GM18507 (cell line): ENCODE measurements around the gene KIAA2012.

Source experiments
- DNase-seq: peaks from one replicate; pipeline ENCODE4 v3.0.0; 2011; ENCODE audit warnings: low read depth; ENCODE audit not compliant: insufficient read length; ENCODE audit errors: extremely low spot score
- FAIRE-seq: peaks from 2 replicates; lab custom pipeline; 2011; peaks lifted over from hg19 to GRCh38; lab: Jason Lieb, UNC

Gene KIAA2012

DNA sequence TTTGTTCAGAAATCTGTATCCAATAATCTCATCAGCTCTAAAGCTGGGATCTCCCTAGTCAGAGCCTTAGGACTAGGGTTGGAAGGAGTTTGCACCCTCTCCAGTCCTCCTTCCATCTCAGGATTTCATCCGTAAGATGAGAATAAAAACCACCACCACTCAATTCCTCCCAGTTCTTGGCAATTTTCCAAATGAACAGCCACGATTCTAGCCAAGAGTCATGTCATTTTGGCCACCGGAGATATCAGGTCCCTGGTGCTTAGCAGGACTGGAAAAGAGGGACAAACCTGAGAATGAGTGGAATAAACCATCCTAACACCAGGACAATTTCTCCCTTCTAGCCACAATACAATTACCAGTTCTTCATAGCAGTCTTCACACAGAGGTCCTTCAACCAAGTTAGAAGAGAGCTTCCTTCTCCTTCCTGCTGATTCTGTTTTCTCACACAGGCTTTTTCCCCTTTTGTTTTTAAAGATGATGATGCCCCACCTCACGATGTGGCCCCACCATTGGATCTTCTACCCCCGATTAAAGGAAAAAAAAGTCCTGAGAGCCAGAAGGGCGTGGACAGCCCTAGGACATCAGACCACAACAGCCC is 36.2 kb downstream of the KIAA2012 start:
- FAIRE-seq (no peak), DNase-seq (no peak)

DNA sequence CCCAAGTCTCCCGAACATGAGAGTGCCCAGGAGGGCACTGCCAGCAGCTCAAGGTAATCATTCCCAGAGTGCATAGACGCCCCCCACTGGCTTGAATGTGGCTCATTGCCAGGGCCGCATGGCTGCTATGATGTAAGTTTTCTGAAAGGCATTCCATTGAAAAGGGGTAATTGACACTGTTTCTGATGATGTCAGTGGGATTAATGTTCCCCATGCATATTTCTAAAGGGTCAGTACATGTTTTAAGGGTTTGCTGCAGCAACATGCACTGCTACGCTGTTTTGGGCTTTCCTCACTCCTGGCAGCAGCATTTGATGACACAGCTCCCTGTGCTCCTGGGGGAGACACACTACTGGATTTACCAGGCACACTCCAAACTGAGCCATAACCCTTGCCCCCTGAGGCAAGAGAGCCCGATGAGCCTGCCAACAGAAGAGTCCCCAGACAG is 36.7 kb downstream of the KIAA2012 start:
- DNase-seq, result no peak
- FAIRE-seq, result no peak

DNA sequence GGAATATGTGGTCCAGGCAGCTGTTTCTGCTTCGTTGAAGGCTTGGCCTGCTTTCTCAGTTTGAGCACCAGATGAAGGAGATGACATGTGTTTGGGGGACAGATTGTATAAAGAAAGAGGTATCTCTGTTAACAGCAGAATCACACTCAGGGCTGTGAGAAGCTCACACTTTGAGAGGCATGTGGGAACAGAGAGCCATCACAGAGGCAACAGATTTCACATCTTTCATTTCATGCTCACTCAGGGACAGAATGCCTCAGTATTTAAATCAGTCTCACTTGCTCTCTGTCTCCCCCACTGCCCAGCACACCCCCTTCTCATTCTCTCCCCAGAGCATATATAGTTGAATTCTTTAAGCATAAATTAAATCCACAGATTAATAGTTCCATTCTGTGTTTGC is 37.4 kb downstream of the KIAA2012 start:
- DNase-seq (no peak), FAIRE-seq (no peak)

DNA sequence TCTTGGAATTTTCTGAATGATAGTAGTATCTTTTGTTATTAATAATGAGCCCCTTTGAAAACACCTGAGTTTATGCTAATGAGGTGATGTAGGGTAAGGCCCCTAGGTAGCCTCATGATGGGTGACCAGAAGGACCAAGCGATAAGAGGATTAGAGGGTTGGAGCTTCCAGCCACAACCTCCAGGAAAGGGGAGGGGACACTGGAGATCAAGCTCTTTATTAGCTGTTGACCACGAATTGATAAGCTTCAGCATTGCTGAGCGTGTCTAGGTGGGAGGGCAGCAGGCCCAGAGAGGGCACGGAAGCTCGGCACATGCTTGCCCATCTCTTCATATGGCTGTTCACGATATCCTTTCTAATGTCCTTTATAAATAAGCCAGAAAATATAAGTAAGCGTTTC is 39.0 kb downstream of the KIAA2012 start:
- DNase-seq, result no peak
- FAIRE-seq, result no peak

DNA sequence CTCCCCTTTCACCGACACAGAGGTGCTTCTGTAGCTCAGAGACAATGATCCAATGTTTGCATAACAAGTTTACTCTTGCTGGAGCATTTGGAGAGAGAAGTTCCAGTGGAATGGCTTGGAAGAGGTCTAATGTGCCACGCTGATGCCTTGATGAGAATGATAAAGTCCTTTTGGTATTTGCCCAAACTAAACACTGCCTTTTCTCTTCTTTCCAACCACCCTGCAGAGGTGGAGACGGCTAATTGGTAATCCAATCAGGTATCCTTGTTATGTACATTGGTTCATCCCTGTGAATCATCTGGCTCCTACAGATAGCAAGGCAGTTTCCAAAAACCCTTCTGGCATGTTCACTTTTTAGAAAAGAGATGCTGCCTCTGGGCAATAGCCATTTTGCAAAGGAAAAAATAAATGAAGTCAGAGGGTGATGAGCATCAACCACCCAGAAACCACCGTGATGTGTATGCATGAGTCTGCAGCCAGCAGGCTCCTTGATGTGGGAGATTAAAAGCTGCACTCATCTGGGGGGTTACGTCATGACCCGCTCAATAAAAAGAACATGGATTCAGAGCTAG is 40.6 kb downstream of the KIAA2012 start:
- DNase-seq (no peak), FAIRE-seq (no peak)

DNA sequence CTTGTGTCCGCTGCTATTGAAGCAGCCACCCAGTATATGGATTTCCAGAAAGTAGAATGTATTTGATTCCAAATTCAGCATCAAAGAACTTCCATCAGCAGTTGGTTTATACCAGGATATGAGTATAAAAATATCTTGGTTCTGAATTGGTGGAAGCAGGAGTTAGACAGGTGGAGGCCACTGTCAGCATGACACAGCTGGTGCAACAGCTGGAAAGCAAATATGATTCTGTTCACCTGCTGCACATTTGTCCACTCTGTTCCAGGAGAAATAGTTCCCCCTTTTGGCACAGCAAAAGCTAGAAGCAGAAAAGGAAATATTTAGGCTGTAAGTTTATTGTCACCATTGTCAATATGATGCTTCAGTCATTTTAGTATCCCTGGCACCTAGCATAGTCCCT is 41.2 kb downstream of the KIAA2012 start:
- FAIRE-seq, result no peak
- no peak for DNase-seq

DNA sequence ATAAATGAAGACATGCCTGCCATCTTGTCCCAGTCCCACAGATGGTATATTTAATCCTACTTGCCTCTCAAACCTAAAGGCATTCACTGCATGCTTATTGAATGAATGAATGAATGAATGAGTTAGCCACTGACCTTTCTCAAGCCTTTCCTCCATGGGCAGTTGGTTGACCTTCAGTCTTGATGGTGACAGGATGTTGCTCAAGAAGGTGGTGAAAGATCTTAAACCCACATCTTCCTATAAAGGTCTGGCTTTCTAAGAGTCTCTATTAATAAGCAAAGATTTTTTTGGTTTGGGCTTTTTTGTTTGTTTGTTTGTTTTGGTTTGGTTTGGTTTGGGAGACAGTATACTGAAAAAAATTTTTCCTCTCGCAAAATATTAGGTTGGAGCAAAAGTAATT is 41.7 kb downstream of the KIAA2012 start:
- no peak for FAIRE-seq
- DNase-seq, result no peak

DNA sequence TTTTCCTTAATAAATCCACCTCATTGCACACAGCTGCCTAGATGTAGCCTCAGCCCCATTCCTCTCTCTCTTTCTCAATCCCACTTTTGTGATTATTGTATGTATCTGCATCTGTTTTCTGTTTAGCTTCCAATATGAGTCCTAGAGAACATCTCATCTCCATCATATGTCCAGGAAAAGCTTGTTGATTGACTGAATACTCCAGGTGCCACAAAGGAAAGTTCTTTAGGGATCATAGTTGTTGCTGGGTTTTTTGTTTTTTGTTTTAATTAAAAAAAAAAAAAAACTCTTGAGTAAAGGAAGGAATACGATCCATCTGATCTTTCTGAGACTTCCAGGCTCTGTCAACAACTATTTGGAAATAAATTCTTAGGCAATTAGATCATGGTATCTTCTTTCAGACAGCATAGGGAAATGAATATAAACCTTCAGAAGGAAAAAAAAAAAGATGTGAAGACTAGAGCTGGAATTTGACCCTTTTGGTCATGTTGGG is 42.5 kb downstream of the KIAA2012 start:
- FAIRE-seq (no peak), DNase-seq (no peak)

DNA sequence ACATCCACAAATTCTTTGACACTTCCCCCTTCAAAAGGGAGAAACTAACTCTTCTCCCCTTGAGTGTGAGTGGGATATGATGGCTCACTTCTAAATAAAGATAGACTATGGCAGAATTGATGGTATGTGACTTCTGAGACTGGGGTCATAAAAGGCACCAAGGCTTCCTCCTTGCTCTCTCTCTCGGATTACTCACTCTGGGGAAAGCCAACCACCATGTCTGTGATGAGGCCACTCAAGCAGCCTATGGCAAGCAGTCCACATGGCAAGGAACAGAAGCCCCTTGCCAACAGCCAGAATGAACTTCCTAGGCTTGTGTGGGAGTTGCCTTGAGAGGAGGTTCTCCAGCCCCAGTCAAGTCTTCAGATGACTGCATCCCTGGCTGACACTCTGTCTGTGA is 43.6 kb downstream of the KIAA2012 start:
- FAIRE-seq (no peak), DNase-seq (no peak)

DNA sequence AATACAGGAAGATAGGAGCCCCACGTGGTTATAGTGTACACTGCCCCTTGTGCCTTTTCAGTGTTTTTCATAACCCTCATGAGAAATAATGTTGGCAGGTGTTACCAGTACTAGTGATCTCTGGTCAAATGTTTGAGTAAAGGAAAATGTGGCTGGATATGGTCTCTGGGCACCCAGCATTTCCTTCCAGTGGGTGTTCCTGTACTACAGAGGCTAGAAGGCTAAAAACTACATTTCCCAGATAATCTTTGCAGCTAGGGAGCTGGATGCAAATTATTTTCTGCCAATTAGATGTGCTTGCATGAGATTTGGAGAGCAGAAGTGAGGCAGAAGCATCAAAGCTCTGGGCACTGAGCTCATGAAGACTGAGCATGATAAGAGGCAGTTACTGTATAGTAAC is 45.1 kb downstream of the KIAA2012 start:
- DNase-seq (no peak), FAIRE-seq (no peak)

DNA sequence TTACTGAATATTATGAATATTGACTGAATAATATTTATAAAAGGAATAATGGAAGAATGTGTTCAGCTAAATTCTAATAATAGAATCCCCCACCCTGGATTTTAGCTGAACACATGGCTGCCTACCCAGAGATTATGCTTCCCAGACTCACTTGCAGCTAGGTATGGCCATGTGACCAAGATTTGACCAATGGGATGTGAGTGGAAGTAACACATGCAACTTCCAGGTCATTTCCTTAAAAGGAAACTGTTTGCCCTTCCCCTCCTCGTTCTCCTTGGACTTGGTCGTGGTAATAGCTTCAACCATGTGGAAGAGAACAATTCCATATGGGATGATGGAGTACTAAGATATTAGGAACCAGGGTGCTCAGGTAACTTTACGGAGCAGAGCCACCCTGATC is 47.8 kb downstream of the KIAA2012 start:
- no peak for FAIRE-seq
- no peak for DNase-seq

DNA sequence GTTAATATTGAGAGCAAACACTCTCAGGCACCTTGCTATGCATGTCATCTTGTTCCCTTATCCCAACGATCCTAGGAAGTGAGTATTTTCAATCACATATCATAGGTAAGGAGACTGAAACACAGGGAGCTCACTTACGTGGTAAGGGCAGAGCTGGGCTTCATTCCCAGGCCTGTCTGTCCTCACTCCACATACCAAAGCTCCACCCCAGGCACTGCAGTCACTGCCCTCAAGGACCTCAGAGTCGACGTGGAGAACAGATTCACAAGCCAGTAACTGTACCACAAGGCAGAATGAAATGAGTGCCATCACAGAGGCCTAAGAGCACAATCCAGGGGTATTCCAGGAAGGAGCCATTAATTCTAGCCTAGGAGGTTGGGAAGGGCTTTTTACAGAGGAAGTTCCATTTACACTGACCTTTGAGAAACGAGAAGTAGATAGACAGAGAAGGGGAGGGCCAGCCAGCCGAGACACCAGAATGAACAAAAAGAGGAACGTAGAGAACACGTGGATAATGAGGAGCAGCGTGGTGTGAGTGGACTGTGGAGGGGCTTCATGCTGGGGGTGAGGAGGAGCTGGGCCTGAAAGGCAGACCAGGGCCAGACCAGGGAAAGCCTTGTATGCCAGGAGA is 48.6 kb downstream of the KIAA2012 start:
- DNase-seq, result no peak
- FAIRE-seq, result no peak

DNA sequence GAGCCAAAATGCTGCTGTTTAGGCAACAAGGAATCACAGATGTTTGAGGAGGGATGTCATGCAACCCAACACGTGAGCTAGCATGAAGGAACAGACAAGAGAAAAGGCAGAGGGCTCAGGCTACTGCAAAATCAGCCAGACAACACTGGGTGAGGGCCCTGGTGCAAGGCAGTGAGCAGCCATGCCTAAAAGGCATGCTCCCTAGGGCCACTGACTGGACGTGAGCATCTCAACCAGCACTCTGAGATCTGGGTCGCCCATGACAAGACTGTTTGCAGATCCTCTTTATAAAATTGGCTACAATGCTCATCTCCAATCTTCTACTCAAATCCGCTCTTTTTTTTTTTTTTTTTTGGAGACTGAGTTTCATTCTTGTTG is 49.1 kb downstream of the KIAA2012 start:
- DNase-seq (no peak), FAIRE-seq (no peak)

DNA sequence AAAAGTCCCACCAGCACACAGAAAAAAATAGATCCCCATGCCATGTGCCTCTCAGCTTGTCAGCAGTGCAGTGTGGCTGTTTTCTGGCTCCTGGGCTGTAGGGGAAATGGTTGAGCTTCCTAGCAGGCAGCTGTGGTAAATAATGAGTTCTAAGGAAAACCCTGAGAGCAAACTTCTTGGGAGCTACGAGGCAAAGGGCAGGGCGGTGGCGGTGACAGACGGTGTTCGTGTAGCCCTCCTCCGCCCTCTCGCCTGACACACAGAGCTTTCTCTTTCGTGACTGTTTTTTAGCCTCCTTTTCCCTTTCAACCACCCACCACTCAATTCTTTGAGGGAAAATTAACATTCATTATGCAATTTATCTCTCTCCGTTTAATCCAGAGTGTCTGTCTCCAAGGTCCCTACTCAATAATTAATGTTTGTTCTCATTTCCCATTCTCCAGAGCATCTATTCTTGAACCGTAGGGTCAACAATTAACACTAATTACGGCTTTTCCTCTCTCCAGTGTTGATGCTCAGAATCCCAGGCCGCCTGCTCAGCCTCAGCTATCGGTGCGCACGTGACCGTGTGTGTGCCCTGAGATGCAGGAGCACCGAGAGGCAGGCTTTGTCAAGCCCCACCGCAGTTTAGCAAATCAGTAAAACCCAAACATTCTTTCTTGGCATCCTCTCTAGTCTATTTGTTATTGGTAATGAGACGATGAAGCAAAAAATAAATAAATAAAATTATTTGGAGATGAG is 50.1 kb downstream of the KIAA2012 start:
- no peak for FAIRE-seq

DNA sequence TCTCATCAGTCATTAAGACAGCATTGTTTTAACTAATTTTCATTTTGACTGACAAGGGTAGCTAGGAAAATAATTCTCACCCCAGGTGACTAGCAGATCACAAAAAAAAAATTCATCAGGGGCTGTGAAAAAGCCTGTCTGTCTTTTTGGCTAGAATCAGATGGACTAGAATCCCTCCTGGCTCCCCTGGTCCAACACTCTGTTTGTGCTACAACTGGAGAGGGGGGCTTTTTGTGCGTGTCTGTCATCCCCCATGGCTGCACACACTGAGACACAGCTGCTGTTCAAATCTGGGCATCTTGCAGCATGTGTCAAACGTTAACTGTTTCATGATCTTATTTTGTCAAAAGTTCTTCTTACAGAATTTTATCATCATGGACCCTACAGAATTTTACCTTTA is 51.2 kb downstream of the KIAA2012 start:
- DNase-seq, result no peak
- FAIRE-seq, result no peak

More for the DNA sequence above, 50.1 kb downstream of the KIAA2012 start:
- DNase-seq, result no peak

DNA sequence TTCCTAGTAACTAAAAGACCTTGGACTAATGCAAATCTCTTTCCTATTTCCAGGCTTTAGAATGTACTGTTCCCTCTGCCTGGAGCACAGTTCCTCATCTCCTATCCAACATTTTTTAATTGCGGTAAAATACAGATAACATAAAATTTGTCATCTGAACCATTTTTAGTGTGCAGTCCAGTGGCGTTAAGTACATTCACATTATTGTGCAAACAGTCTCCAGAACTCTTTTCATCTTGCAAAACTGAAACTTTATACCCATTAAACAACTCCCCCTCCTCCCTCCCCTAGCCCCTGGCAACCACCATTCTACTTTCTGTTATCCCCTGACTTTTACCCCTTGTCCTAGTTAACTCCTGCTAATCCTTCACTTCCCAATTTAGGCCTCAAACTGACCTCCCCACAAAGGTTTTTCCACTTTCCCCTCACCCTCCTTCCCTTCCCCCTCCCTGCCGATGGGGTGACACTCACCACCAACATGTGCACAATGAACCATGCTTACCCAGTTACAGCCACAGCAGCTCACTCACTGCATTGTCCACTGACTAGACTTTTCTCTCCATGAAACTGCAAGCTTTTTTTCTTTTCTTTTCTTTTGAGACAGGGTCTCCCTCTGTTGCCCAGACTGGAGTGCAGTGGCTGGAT is 54.8 kb downstream of the KIAA2012 start:
- DNase-seq (no peak), FAIRE-seq (no peak)

DNA sequence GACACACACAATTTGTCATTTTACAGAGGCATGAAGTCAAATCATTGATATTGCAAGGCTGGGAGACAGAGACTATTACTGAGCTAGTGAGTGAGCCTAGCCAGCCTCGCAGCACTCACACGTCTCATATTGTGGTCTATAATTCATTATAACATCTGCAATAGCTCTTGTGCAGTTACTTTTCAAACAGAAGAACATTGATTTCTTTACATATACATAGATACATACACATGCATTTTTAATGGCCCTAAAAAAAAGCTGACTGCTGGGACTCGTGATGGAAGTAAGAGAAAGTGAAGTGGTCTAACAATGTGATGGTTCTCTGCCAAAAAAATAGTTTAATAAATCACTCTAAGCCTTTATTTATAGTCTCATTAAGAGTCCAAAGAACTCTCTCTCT is 56.8 kb downstream of the KIAA2012 start:
- DNase-seq, result no peak
- FAIRE-seq, result no peak

DNA sequence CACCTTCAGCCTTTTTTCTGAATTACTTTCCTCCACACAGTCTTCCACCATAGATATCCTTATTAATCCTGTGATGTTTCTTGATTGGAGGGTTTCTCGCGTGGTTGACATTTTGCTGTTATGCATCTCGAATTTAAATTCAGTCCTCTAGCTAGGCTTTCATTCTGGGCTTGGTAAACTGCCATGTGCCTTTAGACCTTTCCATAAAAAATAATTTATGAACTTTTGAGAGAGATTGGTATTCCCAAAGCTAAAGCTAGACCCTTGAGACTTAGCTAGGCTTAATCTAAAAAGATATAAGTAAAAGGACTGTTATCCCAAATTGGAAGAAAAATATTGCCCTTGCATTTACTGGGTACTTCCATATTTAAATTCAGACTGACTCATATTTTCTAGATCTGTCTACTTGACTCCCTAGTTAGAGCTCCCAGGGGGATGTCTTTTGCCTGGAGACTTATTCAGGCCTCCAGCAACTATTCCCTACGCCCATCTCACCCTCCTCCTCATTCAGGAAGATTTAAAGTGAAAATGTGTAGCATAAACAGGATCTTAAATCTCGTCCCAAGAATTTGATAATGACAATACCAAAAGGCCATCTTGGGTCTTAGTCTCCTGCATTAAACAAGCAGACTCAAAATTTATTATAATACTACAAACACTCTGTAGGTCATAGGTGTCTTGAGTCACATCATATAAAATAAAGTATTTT is 60.3 kb downstream of the KIAA2012 start:
- FAIRE-seq (no peak), DNase-seq (no peak)

DNA sequence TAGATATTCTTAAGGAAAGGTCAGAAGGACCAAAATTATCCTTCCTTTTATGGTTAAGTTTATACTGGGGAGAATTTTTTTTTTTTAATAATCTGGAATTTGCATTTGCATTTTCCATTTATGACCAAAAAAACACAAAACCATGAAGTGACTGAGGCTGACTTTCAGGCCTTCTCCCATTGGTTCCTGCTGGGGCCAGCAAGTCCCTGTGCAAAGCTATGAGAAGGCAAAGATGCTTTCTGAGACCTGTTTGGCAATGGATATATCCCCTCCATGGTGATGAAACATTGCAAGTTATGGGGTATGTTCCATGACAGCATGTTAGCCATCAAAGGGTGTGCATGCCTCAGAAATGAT is 60.8 kb downstream of the KIAA2012 start:
- DNase-seq (no peak), FAIRE-seq (no peak)
